ENCODE results near the gene C8A. TPM values are rescaled to one million over a fixed set of nuclear protein-coding genes. Genes with fewer than 3 reads are reported as not detected.

The C8A gene
- total RNA-seq, 1 donor from 2014 or later, result not detected

DNA sequence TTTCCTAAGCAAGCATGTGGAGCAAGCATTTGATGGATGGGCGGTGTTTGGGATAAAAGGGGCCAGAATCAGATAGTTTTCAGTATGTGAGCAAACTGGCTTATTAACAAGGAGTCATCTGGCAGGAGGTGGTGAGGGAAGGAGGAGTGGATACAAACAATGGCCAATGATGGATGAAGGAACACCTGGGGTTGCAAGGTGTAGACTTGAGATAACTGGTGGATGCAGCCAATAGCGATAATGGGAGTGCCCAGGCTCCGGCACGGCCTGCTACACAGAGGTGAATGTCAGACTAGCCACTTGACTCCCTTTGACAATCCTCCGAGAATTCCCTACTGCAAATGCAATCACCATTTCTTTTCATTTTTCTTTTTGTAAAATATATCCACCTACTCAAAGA is 69.5 kb downstream of the C8A start:
- no peak overlapping the region for H3K4me3 Mint-ChIP-seq (ENCODE audit: unreplicated experiment)
- no peaks in the 10 kb centered on the region for H3K4me1 Mint-ChIP-seq (ENCODE audit: unreplicated experiment)
- no peak for DNase-seq (ENCODE audit: extremely low spot score, unreplicated experiment)
- TF ChIP-seq, protein P1, sequence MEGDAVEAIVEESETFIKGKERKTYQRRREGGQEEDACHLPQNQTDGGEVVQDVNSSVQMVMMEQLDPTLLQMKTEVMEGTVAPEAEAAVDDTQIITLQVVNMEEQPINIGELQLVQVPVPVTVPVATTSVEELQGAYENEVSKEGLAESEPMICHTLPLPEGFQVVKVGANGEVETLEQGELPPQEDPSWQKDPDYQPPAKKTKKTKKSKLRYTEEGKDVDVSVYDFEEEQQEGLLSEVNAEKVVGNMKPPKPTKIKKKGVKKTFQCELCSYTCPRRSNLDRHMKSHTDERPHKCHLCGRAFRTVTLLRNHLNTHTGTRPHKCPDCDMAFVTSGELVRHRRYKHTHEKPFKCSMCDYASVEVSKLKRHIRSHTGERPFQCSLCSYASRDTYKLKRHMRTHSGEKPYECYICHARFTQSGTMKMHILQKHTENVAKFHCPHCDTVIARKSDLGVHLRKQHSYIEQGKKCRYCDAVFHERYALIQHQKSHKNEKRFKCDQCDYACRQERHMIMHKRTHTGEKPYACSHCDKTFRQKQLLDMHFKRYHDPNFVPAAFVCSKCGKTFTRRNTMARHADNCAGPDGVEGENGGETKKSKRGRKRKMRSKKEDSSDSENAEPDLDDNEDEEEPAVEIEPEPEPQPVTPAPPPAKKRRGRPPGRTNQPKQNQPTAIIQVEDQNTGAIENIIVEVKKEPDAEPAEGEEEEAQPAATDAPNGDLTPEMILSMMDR (IDR thresholded peaks at IDR 0.05), result no peak
- peaks cover 13% of the 10 kb centered on the region for H3K27me3 Mint-ChIP-seq (ENCODE audit: unreplicated experiment)
- no peaks in the 10 kb centered on the region for H3K36me3 Mint-ChIP-seq (ENCODE audit: unreplicated experiment)
- no peaks in the 10 kb centered on the region for H3K9me3 Mint-ChIP-seq (ENCODE audit: unreplicated experiment)
- no peak overlapping the region for H3K27ac Mint-ChIP-seq (ENCODE audit: unreplicated experiment)

DNA sequence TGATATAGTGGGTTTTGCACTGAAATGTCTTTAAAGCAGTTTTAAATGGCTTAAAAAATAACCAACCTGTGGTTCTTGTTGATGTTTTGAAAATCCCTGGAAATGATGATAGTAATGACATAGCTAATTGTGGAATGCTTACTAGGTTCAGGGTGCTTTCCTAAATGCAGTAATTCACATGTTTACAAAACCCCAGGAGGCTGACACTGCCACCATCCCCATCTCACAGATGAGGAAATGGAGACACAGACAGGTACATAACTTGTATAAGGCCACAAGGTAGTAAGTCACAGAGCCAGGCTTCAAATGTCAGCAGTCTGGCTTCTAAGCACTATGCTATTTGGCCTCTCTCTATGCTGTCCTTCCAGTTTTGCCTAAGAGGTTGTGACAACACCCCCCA is 70.6 kb downstream of the C8A start:
- H3K36me3 Mint-ChIP-seq (ENCODE audit: unreplicated experiment), result no peaks in the 10 kb centered on the region
- H3K9me3 Mint-ChIP-seq (ENCODE audit: unreplicated experiment), result no peaks in the 10 kb centered on the region
- TF ChIP-seq, protein P1 (IDR thresholded peaks at IDR 0.05), result no peak
- DNase-seq (ENCODE audit: extremely low spot score, unreplicated experiment), result no peak
- no peak overlapping the region for H3K4me3 Mint-ChIP-seq (ENCODE audit: unreplicated experiment)
- peaks cover 13% of the 10 kb centered on the region for H3K27me3 Mint-ChIP-seq (ENCODE audit: unreplicated experiment)
- no peak overlapping the region for H3K27ac Mint-ChIP-seq (ENCODE audit: unreplicated experiment)
- H3K4me1 Mint-ChIP-seq (ENCODE audit: unreplicated experiment), result no peaks in the 10 kb centered on the region

- Mint-ChIP-seq H3K36me3 (ENCODE audit: unreplicated experiment) (no peaks in the 10 kb centered on the region), H3K9me3 (ENCODE audit: unreplicated experiment) (no peaks in the 10 kb centered on the region), H3K27ac (ENCODE audit: unreplicated experiment) (no peak overlapping the region), H3K4me3 (ENCODE audit: unreplicated experiment) (no peak overlapping the region), H3K27me3 (ENCODE audit: unreplicated experiment) (peaks cover 6% of the 10 kb centered on the region), H3K4me1 (ENCODE audit: unreplicated experiment) (no peaks in the 10 kb centered on the region)
- TF ChIP-seq, protein P1 (IDR thresholded peaks at IDR 0.05), result no peak
- DNase-seq (ENCODE audit: extremely low spot score, unreplicated experiment), result no peak
Measured at GRCh38 chr1:56927171-56927570, 72.6 kb downstream of the C8A start.

- Mint-ChIP-seq H3K9me3 (ENCODE audit: unreplicated experiment) (no peaks in the 10 kb centered on the region), H3K27ac (ENCODE audit: unreplicated experiment) (no peak overlapping the region), H3K4me1 (ENCODE audit: unreplicated experiment) (no peaks in the 10 kb centered on the region), H3K4me3 (ENCODE audit: unreplicated experiment) (no peak overlapping the region), H3K27me3 (ENCODE audit: unreplicated experiment) (peaks cover 6% of the 10 kb centered on the region), H3K36me3 (ENCODE audit: unreplicated experiment) (no peaks in the 10 kb centered on the region)
- TF ChIP-seq, protein P1 (IDR thresholded peaks at IDR 0.05), result no peak
- no peak for DNase-seq (ENCODE audit: extremely low spot score, unreplicated experiment)
Measured at GRCh38 chr1:56927986-56928385, 73.4 kb downstream of the C8A start.

GRCh38 chr1:56929492-56929891 is 74.9 kb downstream of the C8A start:
- Mint-ChIP-seq H3K4me1 (ENCODE audit: unreplicated experiment) (no peaks in the 10 kb centered on the region), H3K27ac (ENCODE audit: unreplicated experiment) (no peak overlapping the region), H3K9me3 (ENCODE audit: unreplicated experiment) (no peaks in the 10 kb centered on the region)

More at GRCh38 chr1:56929492-56929891, 74.9 kb downstream of the C8A start:
- no peak overlapping the region for H3K4me3 Mint-ChIP-seq (ENCODE audit: unreplicated experiment)
- no peak for DNase-seq (ENCODE audit: extremely low spot score, unreplicated experiment)
- TF ChIP-seq, protein P1 (IDR thresholded peaks at IDR 0.05), result no peak
- peaks cover 7% of the 10 kb centered on the region for H3K27me3 Mint-ChIP-seq (ENCODE audit: unreplicated experiment)
- no peaks in the 10 kb centered on the region for H3K36me3 Mint-ChIP-seq (ENCODE audit: unreplicated experiment)
